ENCODE data around the gene MLPH.

DNA sequence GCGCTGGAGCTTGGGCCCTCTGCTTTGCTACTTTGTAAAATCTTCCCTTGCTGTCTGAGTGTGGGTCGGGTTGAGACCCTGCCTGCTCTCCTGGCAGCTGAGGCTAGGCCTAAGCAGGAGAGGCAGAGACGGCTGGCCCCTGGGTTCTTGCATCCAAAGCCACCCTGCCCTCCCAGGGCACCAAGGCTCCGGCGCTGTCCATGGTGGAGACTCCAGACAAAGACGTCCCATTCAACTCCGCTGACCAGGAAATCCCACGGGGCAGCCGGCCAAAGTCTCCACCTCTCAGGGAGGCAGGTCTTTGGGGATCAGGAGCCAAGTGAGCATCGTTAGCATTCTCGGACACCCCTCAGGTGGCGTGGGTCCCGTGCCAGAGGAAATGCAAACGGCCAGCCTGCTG, 76.8 kb downstream of the MLPH start:
- TF ChIP-seq, protein P1, sequence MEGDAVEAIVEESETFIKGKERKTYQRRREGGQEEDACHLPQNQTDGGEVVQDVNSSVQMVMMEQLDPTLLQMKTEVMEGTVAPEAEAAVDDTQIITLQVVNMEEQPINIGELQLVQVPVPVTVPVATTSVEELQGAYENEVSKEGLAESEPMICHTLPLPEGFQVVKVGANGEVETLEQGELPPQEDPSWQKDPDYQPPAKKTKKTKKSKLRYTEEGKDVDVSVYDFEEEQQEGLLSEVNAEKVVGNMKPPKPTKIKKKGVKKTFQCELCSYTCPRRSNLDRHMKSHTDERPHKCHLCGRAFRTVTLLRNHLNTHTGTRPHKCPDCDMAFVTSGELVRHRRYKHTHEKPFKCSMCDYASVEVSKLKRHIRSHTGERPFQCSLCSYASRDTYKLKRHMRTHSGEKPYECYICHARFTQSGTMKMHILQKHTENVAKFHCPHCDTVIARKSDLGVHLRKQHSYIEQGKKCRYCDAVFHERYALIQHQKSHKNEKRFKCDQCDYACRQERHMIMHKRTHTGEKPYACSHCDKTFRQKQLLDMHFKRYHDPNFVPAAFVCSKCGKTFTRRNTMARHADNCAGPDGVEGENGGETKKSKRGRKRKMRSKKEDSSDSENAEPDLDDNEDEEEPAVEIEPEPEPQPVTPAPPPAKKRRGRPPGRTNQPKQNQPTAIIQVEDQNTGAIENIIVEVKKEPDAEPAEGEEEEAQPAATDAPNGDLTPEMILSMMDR (IDR thresholded peaks at IDR 0.05 in 8 of 11, conservative IDR thresholded peaks at IDR 0.05 in 3 of 11), result no peak
- no peak for TF ChIP-seq POLR2A (IDR thresholded peaks at IDR 0.05)
